Bronchial epithelial cell (primary cell): ENCODE results near the gene RABEPK. TPM values are rescaled to one million over a fixed set of nuclear protein-coding genes. Genes with fewer than 3 reads are reported as not detected.
"Not testable (repeated sequence)": the region's sequence is repeated elsewhere in the genome, so short reads cannot be mapped to it uniquely, and the experiment has no call there.

Experiments
- DNase-seq: peaks from one replicate; pipeline ENCODE4 v3.0.0-alpha.2; 2010; ENCODE audit warnings: low read depth
- FAIRE-seq: peaks from 2 replicates; lab custom pipeline; 2011; peaks lifted over from hg19 to GRCh38; lab: Jason Lieb, UNC
- H3K27me3 ChIP-seq: 2 replicates; pipeline ENCODE4 v1.5.1; 2011; ENCODE audit warnings: low read length; ENCODE audit not compliant: control insufficient read depth, insufficient read depth
- H3K36me3 ChIP-seq: 2 replicates; pipeline ENCODE4 v1.5.1; 2011; ENCODE audit warnings: low read length; ENCODE audit not compliant: control insufficient read depth, insufficient read depth
- H3K4me3 ChIP-seq: 2 replicates; pipeline ENCODE4 v1.5.1; 2011; ENCODE audit warnings: mild to moderate bottlenecking, low read depth, low read length, control low read depth
- CTCF ChIP-seq: IDR thresholded peaks from 2 replicates; pipeline ENCODE4 v1.5.1; 2011; ENCODE audit warnings: mild to moderate bottlenecking, moderate library complexity, low read length, control low read depth, inconsistent platforms; ENCODE audit not compliant: insufficient read depth, severe bottlenecking
- total RNA-seq: library from RNA; depleted of rRNA; stranded (reverse); fragments of >200 nt; gene quantifications from 2 replicates; pipeline ENCODE4 v1.2.1, GENCODE V29; 2014

Gene RABEPK
- total RNA-seq, 1 donor from 2014 or later = 41.3 TPM

GRCh38 chr9:125258160-125258785 lies 57.9 kb downstream of the RABEPK start:
- FAIRE-seq (no peak), DNase-seq (no peak)
- H3K36me3 ChIP-seq = no peaks in the 10 kb centered on the region
- no peaks in the 10 kb centered on the region for H3K27me3 ChIP-seq
- no peak for TF ChIP-seq CTCF
- H3K4me3 ChIP-seq = no peak overlapping the region

- TF ChIP-seq CTCF = no peak
- DNase-seq = no peak
- no peak for FAIRE-seq
- Histone ChIP-seq H3K36me3 (no peaks in the 10 kb centered on the region), H3K4me3 (no peak overlapping the region), H3K27me3 (no peaks in the 10 kb centered on the region)
Observed at GRCh38 chr9:125258832-125259534, 58.6 kb downstream of the RABEPK start.

GRCh38 chr9:125260561-125260960 lies 60.2 kb downstream of the RABEPK start:
- no peak for DNase-seq
- TF ChIP-seq CTCF = no peak
- Histone ChIP-seq H3K36me3 (peaks cover 2% of the 10 kb centered on the region), H3K4me3 (no peak overlapping the region), H3K27me3 (no peaks in the 10 kb centered on the region)
- no peak for FAIRE-seq

- TF ChIP-seq CTCF = peak; percentile 53
- Histone ChIP-seq H3K4me3 (peak within 1 kb of the TSS; percentile 97), H3K36me3 (peaks cover 2% of the 10 kb centered on the region), H3K27me3 (no peaks in the 10 kb centered on the region)
- peak; percentile 74 for DNase-seq
- no peak for FAIRE-seq
Observed at GRCh38 chr9:125261501-125262293, 61.4 kb downstream of the RABEPK start, which contains the start of gene GAPVD1. GAPVD1 (plus strand) TSS chr9:125261826; CDS start chr9:125298922, 37,096 bp downstream.

GRCh38 chr9:125262294-125262991 lies 62.1 kb downstream of the RABEPK start:
- Histone ChIP-seq H3K27me3 (no peaks in the 10 kb centered on the region), H3K4me3 (peak overlapping the region; percentile 97), H3K36me3 (peaks cover 2% of the 10 kb centered on the region)
- no peak for DNase-seq
- no peak for TF ChIP-seq CTCF
- FAIRE-seq = no peak

GRCh38 chr9:125264068-125264467 lies 63.7 kb downstream of the RABEPK start:
- FAIRE-seq, H3K4me3 ChIP-seq, H3K36me3 ChIP-seq, H3K27me3 ChIP-seq, DNase-seq: not testable (repeated sequence)
